ENCODE data around the gene MAPK6. TPM values are rescaled to one million over a fixed set of nuclear protein-coding genes. Genes with fewer than 3 reads are reported as not detected.

MAPK6 gene
- total RNA-seq, 4 donors from 2014 or later: 50.0 to 87.1 (median 69.2) TPM

- Histone ChIP-seq H3K4me1 (peaks cover 28% of the 10 kb centered on the region), H3K4me3 (no peak overlapping the region), H3K27me3 (no peaks in the 10 kb centered on the region), H3K9me3 (no peaks in the 10 kb centered on the region), H3K27ac (no peak overlapping the region), H3K36me3 (no peaks in the 10 kb centered on the region)
- no peak for DNase-seq (ENCODE audit: low spot score in 2 of 2)
- TF ChIP-seq CTCF (IDR thresholded peaks at IDR 0.05) (no peak), EP300 (IDR thresholded peaks at IDR 0.05) (no peak), POLR2AphosphoS5 (IDR thresholded peaks at IDR 0.05) (no peak), POLR2A (IDR thresholded peaks at IDR 0.05) (no peak)
These were observed 71.2 kb downstream of the MAPK6 start for GRCh38 chr15:52090193-52090592.

- H3K27me3 ChIP-seq: no peaks in the 10 kb centered on the region
- H3K9me3 ChIP-seq: no peaks in the 10 kb centered on the region
- no peaks in the 10 kb centered on the region for H3K36me3 ChIP-seq
- peak overlapping the region; percentile 92 for H3K27ac ChIP-seq
- TF ChIP-seq POLR2A (IDR thresholded peaks at IDR 0.05) (no peak), POLR2AphosphoS5 (IDR thresholded peaks at IDR 0.05) (no peak), CTCF (IDR thresholded peaks at IDR 0.05) (no peak), EP300 (IDR thresholded peaks at IDR 0.05) (no peak)
- peaks cover 37% of the 10 kb centered on the region for H3K4me1 ChIP-seq
- H3K4me3 ChIP-seq: no peak overlapping the region
- DNase-seq (ENCODE audit: low spot score in 2 of 2): no peak
- WGBS: 41% methylated on average over 4 of the region's 4 CpGs
These were observed 74.1 kb downstream of the MAPK6 start for GRCh38 chr15:52093167-52093538.

- no peak overlapping the region for H3K4me3 ChIP-seq
- no peaks in the 10 kb centered on the region for H3K27me3 ChIP-seq
- H3K36me3 ChIP-seq: no peaks in the 10 kb centered on the region
- peak; percentile 88 to 92 for DNase-seq (ENCODE audit: low spot score in 2 of 2)
- TF ChIP-seq POLR2AphosphoS5 (IDR thresholded peaks at IDR 0.05) (peak in 1 of 3 donors; percentile 69), CTCF (IDR thresholded peaks at IDR 0.05) (no peak), EP300 (IDR thresholded peaks at IDR 0.05) (no peak), POLR2A (IDR thresholded peaks at IDR 0.05) (no peak)
- peaks cover 37% of the 10 kb centered on the region for H3K4me1 ChIP-seq
- H3K27ac ChIP-seq: peak overlapping the region; percentile 92
- no peaks in the 10 kb centered on the region for H3K9me3 ChIP-seq
- 16% methylated on average over 11 of the region's 12 CpGs for WGBS
These were observed 74.8 kb downstream of the MAPK6 start for GRCh38 chr15:52093539-52094510.

GRCh38 chr15:52094811-52095584 lies 76.0 kb downstream of the MAPK6 start:
- H3K27ac ChIP-seq: peak overlapping the region; percentile 92
- H3K9me3 ChIP-seq: no peaks in the 10 kb centered on the region
- WGBS: 54% methylated on average over 12 of the region's 12 CpGs
- no peaks in the 10 kb centered on the region for H3K27me3 ChIP-seq
- H3K4me1 ChIP-seq: peaks cover 37% of the 10 kb centered on the region
- no peak overlapping the region for H3K4me3 ChIP-seq
- TF ChIP-seq CTCF (IDR thresholded peaks at IDR 0.05): no peak
- no peak for TF ChIP-seq POLR2AphosphoS5 (IDR thresholded peaks at IDR 0.05)
- no peak for TF ChIP-seq EP300 (IDR thresholded peaks at IDR 0.05)
- no peak for TF ChIP-seq POLR2A (IDR thresholded peaks at IDR 0.05)
- DNase-seq (ENCODE audit: low spot score in 2 of 2): peak in 1 of 2 donors; percentile 79
- H3K36me3 ChIP-seq: no peaks in the 10 kb centered on the region
